AG08395 (cell line): Measurements from ENCODE around the gene GALNTL6.

Experiments
- DNase-seq: peaks from one replicate; pipeline ENCODE4 v3.0.0; 2012; ENCODE audit warnings: mixed read lengths, low spot score

Gene GALNTL6

DNA sequence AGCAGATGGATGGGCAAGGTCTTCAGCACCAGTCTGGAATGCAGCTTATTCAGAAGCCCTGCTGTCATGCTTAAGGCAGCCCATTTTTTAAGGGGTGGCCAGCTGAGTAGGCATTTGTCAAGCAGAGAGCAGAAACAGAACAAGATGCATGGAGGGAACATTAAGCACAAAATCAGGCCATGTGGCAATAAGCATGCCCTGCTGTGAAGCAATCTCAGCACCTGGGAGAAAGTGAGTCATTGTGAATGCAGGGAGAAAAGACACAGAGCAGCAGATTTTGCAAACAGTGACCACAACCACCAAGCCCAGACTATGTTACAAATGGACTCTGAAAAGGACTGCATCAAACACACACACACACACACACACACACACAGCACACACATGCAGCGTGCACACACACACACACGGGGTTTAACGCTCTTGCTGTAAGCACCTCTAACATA lies 1261.3 kb downstream of the GALNTL6 start:
- DNase-seq, result peak; percentile 56

GRCh38 chr4:173076903-173077634 lies 1263.9 kb downstream of the GALNTL6 start:
- no peak for DNase-seq

- DNase-seq, result no peak
Observed at GRCh38 chr4:173088144-173088543, 1274.9 kb downstream of the GALNTL6 start.
